BLaER1 treated with 17β-estradiol and CSF1 and Interleukin-3, amounts not matched to agents 10 nM and 100 nM (cell line): Measurements from ENCODE around the gene CEP63.

Experiments
- H3K27ac ChIP-seq, 11 experiments: shearing (Covaris generic); formaldehyde crosslinking; 2 replicates each; pipeline ENCODE4 v1.8.1; 2022
- H3K27me3 ChIP-seq, 11 experiments: shearing (Covaris generic); formaldehyde crosslinking; 2 replicates each; pipeline ENCODE4 v1.8.1; 2022
- H3K36me3 ChIP-seq, 11 experiments: shearing (Covaris generic); formaldehyde crosslinking; 2 replicates each; pipeline ENCODE4 v1.8.1; 2022
- H3K4me1 ChIP-seq, 10 experiments: shearing (Covaris generic); formaldehyde crosslinking; 2 replicates each; pipeline ENCODE4 v1.8.1; 2022
- H3K4me2 ChIP-seq, 11 experiments: shearing (Covaris generic); formaldehyde crosslinking; 2 replicates each; pipeline ENCODE4 v1.8.1; 2022
- H3K4me3 ChIP-seq, 10 experiments: shearing (Covaris generic); formaldehyde crosslinking; 2 replicates each; pipeline ENCODE4 v1.8.1; 2022
- H3K9ac ChIP-seq, 11 experiments: shearing (Covaris generic); formaldehyde crosslinking; 2 replicates each; pipeline ENCODE4 v1.8.1; 2022
- H3K9me3 ChIP-seq, 11 experiments: shearing (Covaris generic); formaldehyde crosslinking; replicated peaks in 1 of 11; 2 replicates each; pipeline ENCODE4 v1.8.1; 2022
- H4K20me1 ChIP-seq, 11 experiments: shearing (Covaris generic); formaldehyde crosslinking; 2 replicates each; pipeline ENCODE4 v1.8.1; 2022
- Cebpa-rat ChIP-seq, 11 experiments: shearing (Covaris generic); IDR thresholded peaks; 2 replicates each; pipeline ENCODE4 v1.8.1; 2022

The CEP63 gene

DNA sequence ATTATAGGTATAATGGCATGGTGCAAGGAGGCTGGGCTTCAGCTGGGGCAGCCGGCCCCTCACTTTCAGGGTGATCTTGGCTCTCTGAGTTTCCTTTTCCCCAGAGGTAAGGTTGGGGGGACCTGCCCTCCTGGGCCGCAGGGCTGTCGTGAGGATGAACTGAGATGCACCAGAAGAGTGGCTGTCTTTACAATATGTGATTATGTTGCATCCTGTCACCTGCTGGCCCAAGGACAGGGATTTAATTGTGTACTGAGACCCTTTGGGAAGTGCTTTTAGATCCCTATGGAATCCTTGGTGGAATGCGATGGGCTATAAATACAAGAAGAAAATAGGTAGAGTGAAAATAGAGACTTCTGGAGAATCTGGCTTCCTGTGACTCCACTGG, 22.2 kb upstream of the CEP63 start:
- Histone ChIP-seq H3K4me2 (no peak overlapping the region), H3K27ac (no peak overlapping the region), H4K20me1 (no peaks in the 10 kb centered on the region), H3K9me3 (no peaks in the 10 kb centered on the region), H3K4me3 (no peak overlapping the region), H3K27me3 (no peaks in the 10 kb centered on the region), H3K4me1 (peaks cover 0 to 16% (median 6%) of the 10 kb centered on the region in 10 experiments; a peak in 8 of 20 replicates), H3K9ac (no peak overlapping the region), H3K36me3 (no peaks in the 10 kb centered on the region)
- TF ChIP-seq Cebpa-rat (IDR thresholded peaks at IDR 0.05): no peak

DNA sequence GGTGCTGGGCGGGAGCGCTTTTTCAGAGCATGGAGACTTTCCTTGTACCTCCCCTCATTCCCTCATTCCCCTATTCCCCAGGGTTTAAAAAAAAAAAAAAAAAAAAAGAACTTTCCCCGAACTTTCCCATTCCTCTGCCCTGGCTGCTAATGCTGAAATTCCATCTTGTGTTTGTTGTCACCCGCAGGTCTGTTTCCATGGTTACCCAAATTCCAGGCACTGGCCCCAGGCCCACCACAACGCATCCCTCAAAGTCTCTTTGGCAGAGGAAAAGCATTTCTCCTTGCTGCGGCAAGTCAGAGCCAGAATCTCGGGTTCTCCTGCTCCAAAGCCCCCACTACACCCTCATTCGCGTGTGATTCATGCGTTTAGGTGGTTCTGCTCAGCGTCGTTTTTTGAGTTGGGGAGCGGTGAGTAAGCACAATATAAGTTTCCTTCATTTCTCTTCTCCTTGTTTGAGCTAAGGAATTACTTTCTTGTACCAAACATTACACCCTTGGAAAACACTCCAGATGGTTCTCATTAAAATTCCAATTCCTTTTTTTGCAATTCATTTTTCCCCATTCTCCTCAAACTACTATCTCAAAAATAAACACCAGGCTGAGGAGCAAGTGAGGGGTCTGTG, 21.7 kb upstream of the CEP63 start:
- no peak overlapping the region for H3K4me3 ChIP-seq
- no peak overlapping the region for H3K4me2 ChIP-seq
- H3K9me3 ChIP-seq: no peaks in the 10 kb centered on the region
- no peaks in the 10 kb centered on the region for H3K27me3 ChIP-seq
- H3K9ac ChIP-seq: no peak overlapping the region
- no peak overlapping the region for H3K27ac ChIP-seq
- peaks cover 0 to 21% (median 6%) of the 10 kb centered on the region in 10 experiments; a peak in 8 of 20 replicates for H3K4me1 ChIP-seq
- no peaks in the 10 kb centered on the region for H3K36me3 ChIP-seq
- H4K20me1 ChIP-seq: no peaks in the 10 kb centered on the region
- TF ChIP-seq Cebpa-rat (IDR thresholded peaks at IDR 0.05): no peak

DNA sequence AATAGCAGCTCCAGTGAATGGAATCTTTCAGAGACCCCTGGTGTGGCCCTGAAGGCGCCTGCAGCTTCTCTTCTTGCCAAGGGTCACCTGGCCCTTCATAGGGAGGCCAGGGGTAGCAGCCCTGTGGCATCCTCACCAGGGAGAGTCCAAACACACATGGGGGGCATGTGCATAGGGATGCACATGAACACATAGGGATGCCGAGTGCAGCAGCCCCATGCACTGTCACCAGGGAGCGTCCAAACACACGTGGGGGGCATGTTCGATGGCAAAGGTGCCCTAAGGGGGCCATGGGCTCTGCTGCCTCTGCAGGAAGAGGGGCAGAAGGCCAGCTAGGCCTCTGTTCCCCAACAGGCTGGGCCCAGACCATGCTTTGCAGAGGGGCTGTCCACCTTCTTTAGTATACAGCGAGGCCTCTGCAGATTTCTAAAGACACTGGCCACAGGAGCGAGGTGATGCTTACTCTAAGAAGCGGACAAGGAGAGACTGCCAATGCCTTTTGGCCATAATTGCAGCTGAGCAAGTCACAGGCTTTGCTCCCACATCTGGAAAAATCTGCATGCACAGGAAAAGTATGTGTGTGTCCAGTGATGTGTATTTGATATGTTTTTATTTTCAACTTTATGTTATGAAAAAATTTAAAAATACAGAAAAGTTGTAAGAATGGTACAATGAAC, 21.0 kb upstream of the CEP63 start:
- H3K9me3 ChIP-seq: no peaks in the 10 kb centered on the region
- no peaks in the 10 kb centered on the region for H3K36me3 ChIP-seq
- no peak for TF ChIP-seq Cebpa-rat (IDR thresholded peaks at IDR 0.05)
- no peak overlapping the region for H3K4me3 ChIP-seq
- no peak overlapping the region for H3K9ac ChIP-seq
- no peak overlapping the region for H3K4me2 ChIP-seq
- H3K27ac ChIP-seq: no peak overlapping the region
- H3K27me3 ChIP-seq: no peaks in the 10 kb centered on the region
- peaks cover 0 to 21% (median 6%) of the 10 kb centered on the region in 10 experiments; a peak in 8 of 20 replicates for H3K4me1 ChIP-seq
- H4K20me1 ChIP-seq: no peaks in the 10 kb centered on the region

DNA sequence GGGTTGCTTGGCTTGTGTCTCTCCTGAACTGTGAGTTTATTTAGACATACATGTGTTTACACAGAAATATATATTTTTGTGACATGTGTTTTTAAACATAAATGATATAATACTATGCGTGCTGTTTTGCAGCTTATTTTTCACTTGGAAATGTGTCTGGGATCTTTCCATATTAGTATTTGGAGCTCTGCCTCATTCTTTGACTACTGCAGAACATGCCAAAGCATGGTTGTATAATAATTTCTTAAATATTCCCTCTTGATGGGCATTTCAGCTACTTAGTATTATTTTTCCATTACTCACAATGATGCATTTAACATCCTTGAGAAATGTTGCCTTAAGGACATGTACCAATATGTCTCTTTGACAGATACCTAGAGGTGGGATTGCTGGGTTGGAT, 19.5 kb upstream of the CEP63 start:
- Histone ChIP-seq H3K4me1 (peaks cover 0 to 21% (median 6%) of the 10 kb centered on the region in 10 experiments; a peak in 8 of 20 replicates), H3K27me3 (no peaks in the 10 kb centered on the region), H3K4me2 (no peak overlapping the region), H3K36me3 (no peaks in the 10 kb centered on the region), H3K9ac (no peak overlapping the region), H4K20me1 (no peaks in the 10 kb centered on the region), H3K4me3 (no peak overlapping the region), H3K27ac (no peak overlapping the region), H3K9me3 (no peaks in the 10 kb centered on the region)
- TF ChIP-seq Cebpa-rat (IDR thresholded peaks at IDR 0.05): no peak

DNA sequence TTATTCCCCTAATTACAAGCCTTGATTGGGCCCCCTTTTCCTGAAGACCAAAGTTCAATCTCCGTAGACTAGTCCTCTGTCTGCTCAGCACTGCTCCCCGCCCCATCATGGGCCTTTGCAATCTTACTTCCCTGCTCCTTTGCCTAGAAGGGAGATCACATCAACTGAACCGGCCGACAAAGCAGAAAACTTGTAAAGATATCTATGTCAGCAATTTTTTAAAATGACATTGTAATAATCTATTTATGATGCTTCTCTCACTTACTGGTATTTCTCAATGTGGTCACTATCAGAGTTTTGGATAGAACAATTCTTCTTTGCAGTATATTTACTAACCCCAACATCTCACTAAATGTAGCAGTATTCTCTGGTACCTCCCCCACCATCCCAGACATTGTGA, 17.3 kb upstream of the CEP63 start:
- no peak for TF ChIP-seq Cebpa-rat (IDR thresholded peaks at IDR 0.05)
- Histone ChIP-seq H3K27me3 (no peaks in the 10 kb centered on the region), H3K9ac (no peak overlapping the region)

DNA sequence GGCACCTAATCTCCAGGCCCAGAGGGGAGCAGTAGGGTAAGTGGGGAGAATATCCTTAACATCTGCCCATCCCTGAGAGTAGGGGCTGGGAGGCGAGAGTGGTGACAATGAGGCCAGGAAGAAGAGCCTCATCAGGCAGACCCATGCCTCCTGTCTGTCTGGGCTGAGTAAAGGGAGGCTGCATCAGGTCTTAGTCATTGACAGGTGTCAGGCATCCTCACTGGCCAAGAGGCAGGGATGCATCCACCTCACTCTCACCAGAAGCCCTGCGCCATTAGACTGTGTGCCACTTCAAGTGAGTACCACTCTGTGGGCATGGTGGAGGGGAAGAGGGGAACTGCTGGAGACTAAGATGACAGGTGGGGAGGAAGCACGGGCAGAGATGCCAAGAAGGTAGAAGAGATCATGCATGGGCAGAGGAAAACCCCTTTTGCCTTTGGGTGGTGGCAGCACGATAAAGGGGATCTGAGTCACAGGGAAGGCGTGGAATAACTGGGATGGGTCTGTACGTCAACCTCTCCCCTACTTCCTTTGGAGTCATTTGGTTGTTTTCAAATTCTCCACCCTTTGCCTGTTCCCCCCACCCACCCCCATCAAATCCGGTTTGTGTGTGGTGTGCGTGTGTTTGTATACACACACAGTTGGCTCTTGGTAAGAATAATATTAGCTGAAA, 14.2 kb upstream of the CEP63 start:
- H3K27ac ChIP-seq: no peak overlapping the region
- H3K4me1 ChIP-seq: peaks cover 0 to 21% (median 6%) of the 10 kb centered on the region in 10 experiments; a peak in 8 of 20 replicates
- no peak overlapping the region for H3K4me2 ChIP-seq
- H3K4me3 ChIP-seq: no peak overlapping the region
- H3K27me3 ChIP-seq: no peaks in the 10 kb centered on the region
- H3K36me3 ChIP-seq: peaks cover 6 to 21% (median 13%) of the 10 kb centered on the region in 11 experiments
- H3K9ac ChIP-seq: no peak overlapping the region
- TF ChIP-seq Cebpa-rat (IDR thresholded peaks at IDR 0.05): no peak
- no peaks in the 10 kb centered on the region for H3K9me3 ChIP-seq
- H4K20me1 ChIP-seq: peaks cover 0 to 7% (median 0%) of the 10 kb centered on the region in 11 experiments; a peak in 4 of 22 replicates

More for the DNA sequence above, 17.3 kb upstream of the CEP63 start:
- H3K27ac ChIP-seq: no peak overlapping the region
- H3K9me3 ChIP-seq: no peaks in the 10 kb centered on the region
- H3K36me3 ChIP-seq: peaks cover 0 to 10% (median 0%) of the 10 kb centered on the region in 11 experiments; a peak in 3 of 22 replicates
- H3K4me1 ChIP-seq: peaks cover 0 to 21% (median 6%) of the 10 kb centered on the region in 10 experiments; a peak in 8 of 20 replicates
- peaks cover 0 to 7% (median 0%) of the 10 kb centered on the region in 11 experiments; a peak in 2 of 22 replicates for H4K20me1 ChIP-seq
- H3K4me3 ChIP-seq: no peak overlapping the region
- H3K4me2 ChIP-seq: peak overlapping the region in 3 of 11 experiments; percentile 25 to 51 (median 30); a peak in 4 of 22 replicates

DNA sequence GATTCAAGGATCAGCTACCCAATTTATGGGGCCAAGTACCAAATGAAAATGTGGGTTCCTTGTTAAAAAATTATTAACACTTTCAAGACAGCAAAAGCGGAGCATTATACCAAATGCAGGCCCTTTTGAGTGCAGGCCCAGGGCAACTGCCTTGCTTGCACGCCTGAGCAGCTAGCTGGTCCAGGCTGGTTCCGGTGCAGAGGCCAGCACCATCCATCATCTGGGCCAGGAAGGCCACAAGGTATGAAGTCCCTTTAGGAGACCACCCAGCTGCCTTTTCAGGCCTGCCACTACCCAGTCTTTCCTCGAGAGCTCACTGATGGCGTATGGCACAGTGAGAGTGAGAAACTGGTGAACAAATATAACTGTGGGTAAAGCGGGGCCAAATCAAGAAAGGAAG, 13.0 kb upstream of the CEP63 start:
- no peak for TF ChIP-seq Cebpa-rat (IDR thresholded peaks at IDR 0.05)
- H3K27me3 ChIP-seq: no peaks in the 10 kb centered on the region
- peaks cover 18 to 33% (median 25%) of the 10 kb centered on the region in 11 experiments for H3K36me3 ChIP-seq
- H3K9ac ChIP-seq: no peak overlapping the region
- H4K20me1 ChIP-seq: peaks cover 0 to 7% (median 0%) of the 10 kb centered on the region in 11 experiments; a peak in 4 of 22 replicates
- no peak overlapping the region for H3K4me3 ChIP-seq
- H3K9me3 ChIP-seq: no peaks in the 10 kb centered on the region
- H3K27ac ChIP-seq: no peak overlapping the region
- no peak overlapping the region for H3K4me2 ChIP-seq
- H3K4me1 ChIP-seq: peaks cover 0 to 13% (median 0%) of the 10 kb centered on the region in 10 experiments; a peak in 6 of 20 replicates

DNA sequence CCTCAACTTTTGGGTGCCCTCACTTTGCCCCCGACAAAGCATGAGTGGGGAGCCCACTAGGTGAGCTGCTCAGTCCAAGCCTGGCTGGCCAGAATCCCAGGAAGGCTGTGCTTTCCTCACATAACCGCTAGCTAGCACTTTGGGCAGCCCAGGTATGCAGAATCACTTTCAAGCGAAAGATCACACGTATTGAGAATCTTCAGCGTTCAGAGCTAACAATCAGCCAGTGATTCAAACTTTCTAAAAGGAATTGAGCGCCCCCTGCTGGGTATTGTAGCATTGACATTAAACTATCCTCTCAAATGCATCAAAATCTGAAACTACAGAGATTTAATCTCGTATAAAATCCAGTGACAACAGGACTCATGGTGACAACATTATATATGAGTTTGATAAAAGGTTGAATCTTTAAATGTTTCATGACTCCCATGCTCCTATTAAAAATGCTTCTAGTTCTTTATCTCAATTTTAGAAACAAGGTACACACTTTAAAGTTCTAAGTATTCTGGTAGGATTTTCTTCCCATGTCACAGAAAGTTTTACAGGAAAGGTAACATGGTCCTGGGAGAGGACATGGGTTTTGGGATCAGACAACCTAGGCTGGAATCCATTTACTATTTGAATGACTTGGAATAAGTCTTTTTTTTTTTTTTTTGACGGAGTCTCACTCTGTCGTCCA, 11.8 kb upstream of the CEP63 start:
- Histone ChIP-seq H3K4me3 (no peak overlapping the region), H3K9ac (no peak overlapping the region), H3K27ac (no peak overlapping the region), H3K36me3 (peaks cover 30 to 45% (median 37%) of the 10 kb centered on the region in 11 experiments), H3K4me1 (peaks cover 0 to 2% (median 0%) of the 10 kb centered on the region in 10 experiments; a peak in 3 of 20 replicates), H4K20me1 (peaks cover 0 to 9% (median 0%) of the 10 kb centered on the region in 11 experiments; a peak in 4 of 22 replicates), H3K9me3 (no peaks in the 10 kb centered on the region), H3K4me2 (no peak overlapping the region), H3K27me3 (no peaks in the 10 kb centered on the region)
- TF ChIP-seq Cebpa-rat (IDR thresholded peaks at IDR 0.05): no peak

DNA sequence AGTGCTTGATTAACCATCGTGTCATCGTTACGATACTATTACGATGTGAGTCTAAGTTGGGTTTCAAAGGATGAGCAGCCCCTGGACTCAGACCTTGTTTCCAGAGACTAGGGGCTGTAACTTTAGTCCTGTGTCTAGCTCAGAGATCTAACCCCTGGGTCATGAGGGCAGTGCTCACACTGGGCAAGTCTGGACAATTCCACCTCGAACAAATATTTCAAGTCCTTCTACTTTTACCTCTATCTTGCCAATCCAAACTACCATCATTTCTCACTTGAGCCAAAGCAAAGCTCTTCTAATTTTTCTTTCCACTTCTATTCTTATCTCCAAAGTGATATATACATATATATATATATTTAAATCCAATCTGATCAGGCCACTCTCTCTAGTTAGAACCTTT, 10.9 kb upstream of the CEP63 start:
- Histone ChIP-seq H3K36me3 (peaks cover 35 to 49% (median 43%) of the 10 kb centered on the region in 11 experiments), H3K4me2 (no peak overlapping the region), H3K4me3 (no peak overlapping the region), H4K20me1 (peaks cover 0 to 13% (median 0%) of the 10 kb centered on the region in 11 experiments; a peak in 4 of 22 replicates), H3K9me3 (no peaks in the 10 kb centered on the region), H3K4me1 (no peaks in the 10 kb centered on the region), H3K27ac (no peak overlapping the region), H3K9ac (no peak overlapping the region), H3K27me3 (no peaks in the 10 kb centered on the region)
- TF ChIP-seq Cebpa-rat (IDR thresholded peaks at IDR 0.05): no peak
